Measurements from ENCODE around the gene SCYGR7.

DNA sequence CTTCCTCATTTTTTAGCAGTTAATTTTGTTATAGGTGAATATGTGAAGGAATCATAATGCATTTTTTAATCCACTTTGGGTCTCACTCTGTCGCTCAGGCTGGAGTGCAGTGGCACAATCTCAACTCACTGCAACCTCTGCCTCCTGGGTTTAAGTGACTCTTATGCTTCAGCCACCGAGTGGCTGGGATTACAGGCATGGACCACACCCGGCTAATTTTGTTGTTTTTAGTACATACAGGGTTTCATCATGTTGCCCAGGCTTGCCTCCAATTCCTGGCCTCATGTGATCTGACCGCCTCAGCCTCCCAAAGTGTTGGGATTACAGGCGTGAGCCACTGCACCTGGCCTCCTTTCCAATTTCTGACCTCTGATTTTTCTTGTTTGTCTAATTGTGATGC, 43.9 kb upstream of the SCYGR7 start:
- TF ChIP-seq, protein P1, sequence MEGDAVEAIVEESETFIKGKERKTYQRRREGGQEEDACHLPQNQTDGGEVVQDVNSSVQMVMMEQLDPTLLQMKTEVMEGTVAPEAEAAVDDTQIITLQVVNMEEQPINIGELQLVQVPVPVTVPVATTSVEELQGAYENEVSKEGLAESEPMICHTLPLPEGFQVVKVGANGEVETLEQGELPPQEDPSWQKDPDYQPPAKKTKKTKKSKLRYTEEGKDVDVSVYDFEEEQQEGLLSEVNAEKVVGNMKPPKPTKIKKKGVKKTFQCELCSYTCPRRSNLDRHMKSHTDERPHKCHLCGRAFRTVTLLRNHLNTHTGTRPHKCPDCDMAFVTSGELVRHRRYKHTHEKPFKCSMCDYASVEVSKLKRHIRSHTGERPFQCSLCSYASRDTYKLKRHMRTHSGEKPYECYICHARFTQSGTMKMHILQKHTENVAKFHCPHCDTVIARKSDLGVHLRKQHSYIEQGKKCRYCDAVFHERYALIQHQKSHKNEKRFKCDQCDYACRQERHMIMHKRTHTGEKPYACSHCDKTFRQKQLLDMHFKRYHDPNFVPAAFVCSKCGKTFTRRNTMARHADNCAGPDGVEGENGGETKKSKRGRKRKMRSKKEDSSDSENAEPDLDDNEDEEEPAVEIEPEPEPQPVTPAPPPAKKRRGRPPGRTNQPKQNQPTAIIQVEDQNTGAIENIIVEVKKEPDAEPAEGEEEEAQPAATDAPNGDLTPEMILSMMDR (IDR thresholded peaks at IDR 0.05 in 8 of 11, conservative IDR thresholded peaks at IDR 0.05 in 3 of 11): no peak
- TF ChIP-seq POLR2A (IDR thresholded peaks at IDR 0.05) (no peak), POLR2AphosphoS5 (IDR thresholded peaks at IDR 0.05) (no peak)

Data from spleen (tissue), 7 donors.